ENCODE measurements around the gene RALY.

The RALY gene

GRCh38 chr20:34095825-34096224 lies 102.1 kb downstream of the RALY start:
- no peak for DNase-seq (ENCODE audit: insufficient read length, low spot score)
- no peak for FAIRE-seq
- TF ChIP-seq POLR2A (IDR thresholded peaks at IDR 0.05; ENCODE audit: low read depth, low read length): no peak

GRCh38 chr20:34096699-34097444 lies 103.2 kb downstream of the RALY start:
- TF ChIP-seq POLR2A (IDR thresholded peaks at IDR 0.05; ENCODE audit: low read depth, low read length): no peak
- DNase-seq (ENCODE audit: insufficient read length, low spot score) (no peak), FAIRE-seq (no peak)

- FAIRE-seq (no peak), DNase-seq (ENCODE audit: insufficient read length, low spot score) (no peak)
- no peak for TF ChIP-seq POLR2A (IDR thresholded peaks at IDR 0.05; ENCODE audit: low read depth, low read length)
Measured at GRCh38 chr20:34098570-34098969, 104.9 kb downstream of the RALY start.

- no peak for TF ChIP-seq POLR2A (IDR thresholded peaks at IDR 0.05; ENCODE audit: low read depth, low read length)
- no peak for DNase-seq (ENCODE audit: insufficient read length, low spot score)
- FAIRE-seq: no peak
Measured at GRCh38 chr20:34099675-34100074, 106.0 kb downstream of the RALY start.

- no peak for FAIRE-seq
- TF ChIP-seq POLR2A (IDR thresholded peaks at IDR 0.05; ENCODE audit: low read depth, low read length): no peak
Measured at GRCh38 chr20:34100576-34100975, 106.9 kb downstream of the RALY start.

GRCh38 chr20:34102342-34102741 lies 108.6 kb downstream of the RALY start:
- no peak for FAIRE-seq
- no peak for TF ChIP-seq POLR2A (IDR thresholded peaks at IDR 0.05; ENCODE audit: low read depth, low read length)
- no peak for DNase-seq (ENCODE audit: insufficient read length, low spot score)

More at GRCh38 chr20:34100576-34100975, 106.9 kb downstream of the RALY start:
- DNase-seq (ENCODE audit: insufficient read length, low spot score): no peak

- DNase-seq (ENCODE audit: insufficient read length, low spot score) (no peak), FAIRE-seq (no peak)
- no peak for TF ChIP-seq POLR2A (IDR thresholded peaks at IDR 0.05; ENCODE audit: low read depth, low read length)
Measured at GRCh38 chr20:34104059-34104458, 110.3 kb downstream of the RALY start.

GRCh38 chr20:34105978-34106675 lies 112.4 kb downstream of the RALY start:
- no peak for DNase-seq (ENCODE audit: insufficient read length, low spot score)
- no peak for TF ChIP-seq POLR2A (IDR thresholded peaks at IDR 0.05; ENCODE audit: low read depth, low read length)
- FAIRE-seq: no peak

- no peak for TF ChIP-seq POLR2A (IDR thresholded peaks at IDR 0.05; ENCODE audit: low read depth, low read length)
- FAIRE-seq: no peak
- DNase-seq (ENCODE audit: insufficient read length, low spot score): no peak
Measured at GRCh38 chr20:34108616-34109174, 115.0 kb downstream of the RALY start.

GRCh38 chr20:34109442-34109841 lies 115.7 kb downstream of the RALY start:
- TF ChIP-seq POLR2A (IDR thresholded peaks at IDR 0.05; ENCODE audit: low read depth, low read length): no peak
- FAIRE-seq (no peak), DNase-seq (ENCODE audit: insufficient read length, low spot score) (no peak)

GRCh38 chr20:34110025-34110744 lies 116.5 kb downstream of the RALY start:
- FAIRE-seq: no peak
- no peak for TF ChIP-seq POLR2A (IDR thresholded peaks at IDR 0.05; ENCODE audit: low read depth, low read length)
- DNase-seq (ENCODE audit: insufficient read length, low spot score): no peak

- TF ChIP-seq POLR2A (IDR thresholded peaks at IDR 0.05; ENCODE audit: low read depth, low read length): no peak
- DNase-seq (ENCODE audit: insufficient read length, low spot score) (no peak), FAIRE-seq (no peak)
Measured at GRCh38 chr20:34110745-34111641, 117.3 kb downstream of the RALY start.
